SK-N-SH (cell line): ENCODE results near the gene ZSCAN2. TPM values are rescaled to one million over a fixed set of nuclear protein-coding genes. Genes with fewer than 3 reads are reported as not detected.

Experiments used
- ELF1 ChIP-seq: IDR thresholded peaks from 2 replicates; pipeline ENCODE4 v1.4.0; 2012
- EP300 ChIP-seq, 2 experiments: IDR thresholded peaks; 2 replicates each; pipeline versions ENCODE4 v1.4.0 to v1.6.1; 2012; ENCODE audit warnings: borderline replicate concordance in 1 of 2, low read depth in 1 of 2, low read length in 1 of 2
- FOSL2 ChIP-seq: IDR thresholded peaks from 2 replicates; pipeline ENCODE4 v1.4.0; 2012; ENCODE audit warnings: low read depth, mild to moderate bottlenecking, moderate library complexity, borderline replicate concordance
- FOXJ3 ChIP-seq: sonication (generic); formaldehyde crosslinking; IDR thresholded peaks from 2 replicates; pipeline ENCODE4 v1.5.1; 2020; ENCODE audit warnings: mild to moderate bottlenecking, missing genetic modification reagents
- FOXM1 ChIP-seq: IDR thresholded peaks from 2 replicates; pipeline ENCODE4 v1.4.0; 2012; ENCODE audit warnings: low read depth, mild to moderate bottlenecking
- GATA2 ChIP-seq: sonication (generic); formaldehyde crosslinking; IDR thresholded peaks from 2 replicates; pipeline ENCODE4 v1.5.0; 2020; ENCODE audit warnings: mild to moderate bottlenecking, missing genetic modification reagents
- JUND ChIP-seq: IDR thresholded peaks from 2 replicates; pipeline ENCODE4 v1.4.0; 2012
- NFIC ChIP-seq: IDR thresholded peaks from 2 replicates; pipeline ENCODE4 v1.4.0; 2012; ENCODE audit warnings: borderline replicate concordance
- NRF1 ChIP-seq: IDR thresholded peaks from 2 replicates; pipeline ENCODE4 v1.6.1; 2012; ENCODE audit warnings: low read depth, mild to moderate bottlenecking, low read length
- POLR2AphosphoS5 ChIP-seq: IDR thresholded peaks from 2 replicates; pipeline ENCODE4 v1.6.1; 2012; ENCODE audit warnings: low read depth, low read length
- RCOR1 ChIP-seq: fragments of 150-350 bp; IDR thresholded peaks from 2 replicates; pipeline ENCODE4 v1.6.1; 2017; ENCODE audit warnings: antibody characterized with exemption, low read length
- RXRA ChIP-seq: IDR thresholded peaks from 2 replicates; pipeline ENCODE4 v1.4.0; 2012; ENCODE audit warnings: low read depth, mild to moderate bottlenecking, borderline replicate concordance
- TEAD4 ChIP-seq: IDR thresholded peaks from 2 replicates; pipeline ENCODE4 v1.4.0; 2012; ENCODE audit warnings: mild to moderate bottlenecking, borderline replicate concordance; ENCODE audit not compliant: insufficient read depth
- polyA plus RNA-seq, 3 experiments: library from polyadenylated mRNA; depleted of rRNA; stranded (reverse); fragments of >200 nt; gene quantifications; 2 replicates each; pipeline ENCODE4 v1.2.3, GENCODE V29; 2012
- TF ChIP-seq, protein P1 (sequence below): fragments of 150-350 bp; IDR thresholded peaks from 2 replicates; pipeline ENCODE4 v1.6.1; 2016; ENCODE audit warnings: mild to moderate bottlenecking, low read depth, low read length
- TF ChIP-seq, protein P2 (sequence below): IDR thresholded peaks from 2 replicates; pipeline ENCODE4; 2012
- TF ChIP-seq, protein P3 (sequence below): fragments of 150-350 bp; IDR thresholded peaks from 2 replicates; pipeline ENCODE4 v1.6.1; 2017; ENCODE audit warnings: antibody characterized with exemption, low read length, low read depth, borderline replicate concordance
- TF ChIP-seq, protein P4 (sequence below): IDR thresholded peaks from 2 replicates; pipeline ENCODE4 v1.4.0; 2012; ENCODE audit warnings: low read depth, borderline replicate concordance
- TF ChIP-seq, protein P5 (sequence below): IDR thresholded peaks from 2 replicates; pipeline ENCODE4 v1.4.0; 2012; ENCODE audit warnings: low read depth, borderline replicate concordance

ZSCAN2 gene
- polyA plus RNA-seq, 1 of the 3 experiments (the other 2 are of a cell fraction), result 22.0 TPM

DNA sequence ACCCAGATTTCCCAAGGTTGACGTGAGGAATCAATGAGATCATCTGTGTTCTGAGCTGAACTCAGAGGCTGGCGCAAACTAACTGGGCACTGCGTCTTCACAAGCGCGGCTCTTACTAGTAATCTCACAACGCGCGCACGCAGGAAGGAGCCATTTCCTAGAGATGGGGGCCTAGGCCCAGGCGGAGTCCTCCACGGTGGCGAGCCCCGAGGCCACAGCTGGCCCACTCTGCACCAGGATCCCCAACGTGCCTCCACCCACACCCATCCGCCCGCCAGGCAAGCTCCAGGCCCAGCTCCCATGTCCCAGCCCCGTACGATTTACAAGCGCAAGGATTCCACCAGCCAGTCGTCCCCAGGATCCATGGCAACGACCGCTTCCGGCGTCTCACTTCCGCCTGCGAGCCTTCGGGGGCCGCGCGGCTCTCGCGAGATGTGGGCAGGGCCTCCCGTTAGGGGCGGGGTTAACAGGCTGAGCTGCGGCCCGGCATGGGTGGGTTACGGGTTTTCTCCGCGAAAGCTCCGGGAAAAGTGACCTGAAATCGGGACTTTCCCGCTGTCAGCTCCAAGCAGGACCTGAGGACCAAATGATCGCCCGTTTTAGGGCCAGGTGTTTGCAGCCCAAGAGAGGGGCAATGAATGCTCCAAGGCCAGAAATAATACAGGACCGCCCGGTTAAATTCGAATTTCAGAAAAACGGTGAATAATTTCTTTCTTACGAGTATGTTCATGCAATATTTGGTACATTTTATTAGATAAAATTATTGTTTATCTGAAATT is 53.3 kb downstream of the ZSCAN2 start, which contains the start of gene WDR73 (continued):
- TF ChIP-seq, protein P1, sequence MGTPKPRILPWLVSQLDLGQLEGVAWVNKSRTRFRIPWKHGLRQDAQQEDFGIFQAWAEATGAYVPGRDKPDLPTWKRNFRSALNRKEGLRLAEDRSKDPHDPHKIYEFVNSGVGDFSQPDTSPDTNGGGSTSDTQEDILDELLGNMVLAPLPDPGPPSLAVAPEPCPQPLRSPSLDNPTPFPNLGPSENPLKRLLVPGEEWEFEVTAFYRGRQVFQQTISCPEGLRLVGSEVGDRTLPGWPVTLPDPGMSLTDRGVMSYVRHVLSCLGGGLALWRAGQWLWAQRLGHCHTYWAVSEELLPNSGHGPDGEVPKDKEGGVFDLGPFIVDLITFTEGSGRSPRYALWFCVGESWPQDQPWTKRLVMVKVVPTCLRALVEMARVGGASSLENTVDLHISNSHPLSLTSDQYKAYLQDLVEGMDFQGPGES, result no peak
- TF ChIP-seq, protein P2, sequence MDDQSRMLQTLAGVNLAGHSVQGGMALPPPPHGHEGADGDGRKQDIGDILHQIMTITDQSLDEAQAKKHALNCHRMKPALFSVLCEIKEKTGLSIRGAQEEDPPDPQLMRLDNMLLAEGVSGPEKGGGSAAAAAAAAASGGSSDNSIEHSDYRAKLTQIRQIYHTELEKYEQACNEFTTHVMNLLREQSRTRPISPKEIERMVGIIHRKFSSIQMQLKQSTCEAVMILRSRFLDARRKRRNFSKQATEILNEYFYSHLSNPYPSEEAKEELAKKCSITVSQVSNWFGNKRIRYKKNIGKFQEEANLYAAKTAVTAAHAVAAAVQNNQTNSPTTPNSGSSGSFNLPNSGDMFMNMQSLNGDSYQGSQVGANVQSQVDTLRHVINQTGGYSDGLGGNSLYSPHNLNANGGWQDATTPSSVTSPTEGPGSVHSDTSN, result no peak; the same call in 1 of the 2 replicates
- TF ChIP-seq NFIC (no peak), NRF1 (no peak), FOXM1 (no peak), RCOR1 (no peak), ELF1 (peak; percentile 84), EP300 (IDR thresholded peaks at IDR 0.05; ENCODE audit: borderline replicate concordance in 1 of 2, low read depth in 1 of 2, low read length in 1 of 2) (no peak), FOSL2 (no peak), GATA2 (no peak), RXRA (no peak), POLR2AphosphoS5 (peak; percentile 91), JUND (no peak), FOXJ3 (CRISPR knock-in tag) (no peak), TEAD4 (no peak)
- TF ChIP-seq, protein P3, sequence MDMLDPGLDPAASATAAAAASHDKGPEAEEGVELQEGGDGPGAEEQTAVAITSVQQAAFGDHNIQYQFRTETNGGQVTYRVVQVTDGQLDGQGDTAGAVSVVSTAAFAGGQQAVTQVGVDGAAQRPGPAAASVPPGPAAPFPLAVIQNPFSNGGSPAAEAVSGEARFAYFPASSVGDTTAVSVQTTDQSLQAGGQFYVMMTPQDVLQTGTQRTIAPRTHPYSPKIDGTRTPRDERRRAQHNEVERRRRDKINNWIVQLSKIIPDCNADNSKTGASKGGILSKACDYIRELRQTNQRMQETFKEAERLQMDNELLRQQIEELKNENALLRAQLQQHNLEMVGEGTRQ, result no peak
- TF ChIP-seq, protein P4, sequence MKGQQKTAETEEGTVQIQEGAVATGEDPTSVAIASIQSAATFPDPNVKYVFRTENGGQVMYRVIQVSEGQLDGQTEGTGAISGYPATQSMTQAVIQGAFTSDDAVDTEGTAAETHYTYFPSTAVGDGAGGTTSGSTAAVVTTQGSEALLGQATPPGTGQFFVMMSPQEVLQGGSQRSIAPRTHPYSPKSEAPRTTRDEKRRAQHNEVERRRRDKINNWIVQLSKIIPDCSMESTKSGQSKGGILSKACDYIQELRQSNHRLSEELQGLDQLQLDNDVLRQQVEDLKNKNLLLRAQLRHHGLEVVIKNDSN, result no peak
- TF ChIP-seq, protein P5, sequence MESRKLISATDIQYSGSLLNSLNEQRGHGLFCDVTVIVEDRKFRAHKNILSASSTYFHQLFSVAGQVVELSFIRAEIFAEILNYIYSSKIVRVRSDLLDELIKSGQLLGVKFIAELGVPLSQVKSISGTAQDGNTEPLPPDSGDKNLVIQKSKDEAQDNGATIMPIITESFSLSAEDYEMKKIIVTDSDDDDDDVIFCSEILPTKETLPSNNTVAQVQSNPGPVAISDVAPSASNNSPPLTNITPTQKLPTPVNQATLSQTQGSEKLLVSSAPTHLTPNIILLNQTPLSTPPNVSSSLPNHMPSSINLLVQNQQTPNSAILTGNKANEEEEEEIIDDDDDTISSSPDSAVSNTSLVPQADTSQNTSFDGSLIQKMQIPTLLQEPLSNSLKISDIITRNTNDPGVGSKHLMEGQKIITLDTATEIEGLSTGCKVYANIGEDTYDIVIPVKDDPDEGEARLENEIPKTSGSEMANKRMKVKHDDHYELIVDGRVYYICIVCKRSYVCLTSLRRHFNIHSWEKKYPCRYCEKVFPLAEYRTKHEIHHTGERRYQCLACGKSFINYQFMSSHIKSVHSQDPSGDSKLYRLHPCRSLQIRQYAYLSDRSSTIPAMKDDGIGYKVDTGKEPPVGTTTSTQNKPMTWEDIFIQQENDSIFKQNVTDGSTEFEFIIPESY, result peak; percentile 99
